Measurements from ENCODE around the gene DUSP10.

The DUSP10 gene

DNA sequence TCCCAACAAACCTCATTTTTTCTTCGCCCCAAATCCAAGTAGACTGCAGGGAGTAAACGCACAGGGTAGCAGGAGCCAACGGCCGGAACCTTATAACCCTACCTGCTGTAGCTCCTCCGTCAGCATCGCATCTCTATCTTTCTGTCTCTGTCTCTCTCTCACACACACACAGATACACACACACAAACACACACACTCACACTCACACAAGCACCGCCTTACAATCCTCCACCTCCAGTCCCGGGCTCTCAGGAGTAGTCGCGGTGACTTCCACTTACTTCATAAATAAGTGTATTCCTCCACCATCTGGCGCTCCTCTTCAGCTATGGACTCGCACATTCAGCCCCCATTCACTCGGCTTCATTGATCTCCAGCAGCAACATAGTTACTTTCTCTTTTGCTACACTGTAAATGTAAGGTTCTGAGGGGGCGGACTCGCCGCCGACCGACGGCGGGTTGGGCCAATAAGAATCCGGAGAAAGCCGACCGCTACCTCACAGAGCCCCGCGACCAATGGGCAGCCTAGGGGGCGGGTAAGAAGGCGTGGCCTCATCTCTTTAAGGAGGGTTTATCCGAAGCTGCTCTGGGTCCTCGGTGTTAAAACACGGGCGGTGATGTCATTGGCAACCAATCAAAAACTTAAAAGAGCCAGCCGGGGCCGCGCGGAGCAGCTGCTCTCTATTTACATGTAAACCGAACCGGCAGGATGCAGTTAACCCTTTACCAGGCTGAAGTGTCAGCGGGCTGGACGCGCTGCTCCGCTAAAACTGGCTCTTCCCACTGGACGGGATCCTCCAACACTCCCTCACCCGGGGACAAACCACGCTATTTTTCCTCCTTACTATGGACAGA is at the start of gene DUSP10:
Gene DUSP10, minus strand, starts transcription at position 387 of the 852 bp plus-strand sequence. CDS start 2,345 bp downstream, outside the sequence.
- DNase-seq, result peak; percentile 97

DNA sequence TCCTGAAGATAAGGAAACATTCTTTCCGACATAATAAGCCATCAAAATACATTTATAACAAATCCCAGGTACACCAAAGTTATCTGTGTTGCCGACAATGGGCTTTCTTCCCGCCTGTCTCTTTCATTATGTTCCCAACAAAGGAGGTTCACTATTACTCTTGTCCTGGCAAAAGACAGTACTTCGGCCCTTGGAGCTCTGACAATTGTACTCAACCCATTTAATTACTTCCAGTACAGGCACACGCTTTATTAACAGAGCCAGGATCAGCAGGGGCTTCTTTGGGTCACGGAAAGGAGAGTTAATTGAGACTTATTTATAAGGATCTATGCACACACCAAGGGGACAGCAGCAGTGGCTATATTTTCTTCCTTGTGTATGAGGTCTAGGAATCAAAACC is 46.6 kb upstream of the DUSP10 start:
- no peak for DNase-seq

DNA sequence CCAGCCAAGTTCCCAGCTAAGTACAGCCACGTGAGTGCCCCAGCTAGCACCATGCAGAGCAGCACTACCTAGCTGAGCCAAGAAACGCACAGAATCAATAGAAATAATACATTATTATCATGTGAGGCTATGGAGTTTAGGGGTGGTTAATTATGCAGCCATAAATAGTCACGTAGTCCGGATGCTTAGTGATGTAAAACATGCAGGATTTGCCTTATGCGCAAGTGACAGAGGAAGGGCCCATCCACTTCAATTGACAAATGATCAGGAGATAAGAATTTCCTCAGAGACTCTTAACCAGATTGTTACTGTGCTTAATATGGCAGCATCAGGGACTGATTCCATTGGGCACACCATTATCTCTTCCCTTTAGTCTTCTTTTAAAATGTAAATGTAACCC is 44.8 kb upstream of the DUSP10 start:
- DNase-seq, result no peak

DNA sequence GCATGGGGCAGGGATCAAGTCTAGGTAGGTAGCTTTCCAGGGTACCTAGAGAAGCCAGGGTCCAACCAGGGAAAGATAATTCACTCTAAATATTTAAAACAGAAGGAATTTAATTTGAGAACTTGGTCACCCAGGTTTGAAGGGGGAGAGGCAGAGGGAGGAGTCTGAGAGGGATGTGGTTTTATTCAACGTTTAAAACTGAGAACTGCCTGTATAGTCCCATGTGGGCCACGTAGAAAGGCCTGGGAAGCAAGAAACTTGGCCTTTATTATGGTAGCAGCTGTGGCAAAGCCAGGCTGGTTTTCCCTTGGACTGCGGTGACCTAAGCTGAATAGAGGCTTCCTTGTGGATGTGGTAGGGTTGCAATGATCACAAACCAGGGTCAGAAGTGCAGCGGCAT is 42.0 kb upstream of the DUSP10 start:
- no peak for DNase-seq

GRCh38 chr1:221783437-221783836 is 41.5 kb upstream of the DUSP10 start:
- DNase-seq, result no peak

- DNase-seq, result no peak
Observed at GRCh38 chr1:221782970-221783369, 41.1 kb upstream of the DUSP10 start.

DNA sequence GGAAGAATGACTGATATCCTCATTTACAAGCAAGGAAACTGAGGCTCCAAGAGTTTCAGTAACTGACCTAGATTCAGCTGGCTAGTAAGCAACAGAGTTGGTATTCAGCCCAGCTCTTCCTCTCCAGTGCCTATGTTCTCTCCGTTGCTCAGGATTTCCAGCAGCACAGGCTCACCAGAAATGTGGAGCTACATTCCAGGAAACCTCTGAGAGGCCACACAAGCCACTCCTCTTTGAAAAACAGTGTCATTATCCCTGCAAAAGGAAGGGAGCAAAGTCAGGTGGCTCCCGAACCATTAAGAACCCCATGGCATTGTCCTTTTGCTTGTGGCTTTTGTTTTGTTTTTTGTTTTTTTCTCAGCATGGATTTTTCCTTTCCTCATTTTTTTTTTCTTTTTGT is 40.6 kb upstream of the DUSP10 start:
- DNase-seq, result no peak

- DNase-seq, result no peak
Observed at GRCh38 chr1:221781102-221781755, 39.3 kb upstream of the DUSP10 start.

- no peak for DNase-seq
Observed at GRCh38 chr1:221780175-221780574, 38.3 kb upstream of the DUSP10 start.

- DNase-seq, result no peak
Observed at GRCh38 chr1:221779771-221780170, 37.9 kb upstream of the DUSP10 start.

- DNase-seq, result no peak
Observed at GRCh38 chr1:221778535-221779142, 36.8 kb upstream of the DUSP10 start.

DNA sequence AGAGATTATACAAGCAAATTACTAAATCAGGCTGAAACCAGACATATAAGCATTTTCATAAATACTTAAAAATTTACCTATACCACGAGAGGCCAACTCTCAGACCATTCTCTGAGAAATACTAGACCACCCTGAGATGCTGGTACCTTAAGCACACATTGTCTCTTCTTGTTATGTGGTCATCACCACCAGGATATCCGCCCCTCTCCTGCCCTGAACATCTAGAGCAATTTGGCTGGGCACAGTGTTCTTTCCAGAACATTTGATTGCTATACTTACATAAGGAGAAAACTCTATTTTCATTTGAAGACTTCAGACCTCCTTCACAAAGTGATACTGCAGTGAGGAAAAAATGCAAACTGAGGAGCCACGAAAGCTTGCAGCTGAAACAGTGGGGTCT is 36.2 kb upstream of the DUSP10 start:
- no peak for DNase-seq

DNA sequence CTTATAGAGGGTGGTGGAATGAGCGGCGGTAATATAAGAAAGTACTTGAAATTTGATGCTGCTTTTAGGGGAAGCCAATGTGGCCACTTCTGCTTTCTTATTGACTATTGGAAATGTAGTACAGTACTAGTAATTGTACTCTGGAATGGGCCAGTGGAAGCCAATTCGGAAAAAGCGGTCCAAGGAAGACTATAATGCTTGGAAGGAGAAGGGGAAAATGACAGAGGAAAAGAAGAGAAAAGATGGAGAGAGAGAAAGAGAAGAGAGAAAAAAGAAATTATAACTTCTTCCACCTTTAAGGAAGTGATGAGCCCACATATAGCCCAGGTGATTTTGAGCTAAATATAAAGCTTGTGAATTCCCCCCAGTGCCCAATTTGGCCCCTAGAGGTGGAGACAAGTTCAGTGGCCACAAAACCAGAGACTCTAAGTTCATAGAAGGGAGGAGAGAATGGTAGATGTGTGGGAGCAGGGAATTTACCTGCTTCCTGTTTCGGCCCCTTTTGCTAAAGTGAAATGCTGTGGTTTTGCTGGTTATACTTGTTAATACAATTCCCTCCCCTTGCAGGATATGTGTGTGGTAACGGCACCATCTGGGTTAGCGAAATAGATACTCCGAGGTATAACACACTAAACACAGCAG is 35.7 kb upstream of the DUSP10 start:
- DNase-seq, result no peak

- no peak for DNase-seq
Observed at GRCh38 chr1:221776495-221777301, 34.8 kb upstream of the DUSP10 start.

GRCh38 chr1:221775206-221775605 is 33.3 kb upstream of the DUSP10 start:
- DNase-seq, result no peak

- DNase-seq, result no peak
Observed at GRCh38 chr1:221774054-221774842, 32.4 kb upstream of the DUSP10 start.

- DNase-seq, result no peak
Observed at GRCh38 chr1:221773383-221773782, 31.5 kb upstream of the DUSP10 start.

DNA sequence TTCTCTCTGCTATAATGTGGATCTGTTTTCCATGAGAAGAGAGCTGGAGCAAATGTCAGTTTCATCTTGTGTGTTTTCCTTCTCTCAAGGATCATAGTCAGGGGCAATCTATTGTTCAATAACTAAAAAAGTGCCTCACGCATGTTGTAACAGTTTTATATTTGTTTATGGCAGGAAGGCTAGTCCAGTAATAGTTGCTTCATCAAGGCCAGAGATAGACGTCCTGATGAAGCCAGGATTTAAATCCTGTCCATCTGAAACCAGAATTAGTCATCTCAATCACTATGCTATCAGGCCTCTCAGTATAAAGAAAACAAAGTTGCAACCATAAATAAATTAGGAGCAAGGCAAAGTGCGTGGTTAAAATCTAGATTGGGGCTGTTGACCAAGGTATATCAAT is 30.2 kb upstream of the DUSP10 start:
- no peak for DNase-seq

DNA sequence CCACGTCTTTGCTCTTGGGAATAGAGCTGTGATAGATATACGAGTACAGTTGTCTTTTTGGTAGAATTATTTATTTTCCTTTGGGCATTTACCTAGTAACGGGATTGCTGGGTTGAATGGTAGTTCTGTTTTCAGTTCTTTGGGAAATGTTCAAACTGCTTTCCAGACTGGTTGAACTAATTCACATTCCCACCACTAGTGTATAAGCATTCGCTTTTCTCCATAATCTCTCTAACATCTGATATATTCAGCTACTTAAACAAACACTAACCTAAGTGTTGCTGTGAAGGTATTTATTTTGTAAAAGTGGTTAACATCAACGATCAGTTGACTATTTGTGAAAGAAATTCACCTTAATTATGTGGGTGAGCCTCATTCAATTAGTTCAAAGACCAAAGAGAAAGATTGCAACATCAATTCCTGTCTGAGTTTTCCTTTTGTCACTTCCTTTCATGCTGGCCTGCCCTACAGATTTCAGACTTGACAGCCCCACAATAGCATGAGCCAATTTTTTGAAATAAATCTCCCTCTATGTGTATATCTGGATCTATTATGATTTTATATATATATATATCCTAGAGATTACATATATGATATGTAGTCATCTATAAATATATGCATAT is 26.7 kb upstream of the DUSP10 start:
- no peak for DNase-seq

DNA sequence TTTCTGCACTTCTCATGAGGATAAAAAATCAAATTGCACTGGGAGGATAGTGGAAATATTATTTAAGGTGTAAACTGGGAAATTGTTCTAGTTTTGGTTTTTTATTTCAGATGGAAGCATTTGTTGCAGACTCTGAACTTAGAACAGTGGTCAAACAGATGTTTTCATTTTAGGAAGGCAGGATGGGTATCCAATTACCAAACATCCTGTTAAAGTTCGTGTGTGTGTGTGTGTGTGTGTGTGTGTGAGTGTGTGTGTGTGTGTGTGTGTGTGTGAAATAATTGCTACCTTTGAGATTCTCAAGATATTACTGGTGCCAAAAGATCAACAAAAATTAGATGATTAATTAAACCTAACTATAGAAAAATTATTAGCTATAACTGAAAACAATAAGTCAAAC is 24.3 kb upstream of the DUSP10 start:
- DNase-seq, result no peak

DNA sequence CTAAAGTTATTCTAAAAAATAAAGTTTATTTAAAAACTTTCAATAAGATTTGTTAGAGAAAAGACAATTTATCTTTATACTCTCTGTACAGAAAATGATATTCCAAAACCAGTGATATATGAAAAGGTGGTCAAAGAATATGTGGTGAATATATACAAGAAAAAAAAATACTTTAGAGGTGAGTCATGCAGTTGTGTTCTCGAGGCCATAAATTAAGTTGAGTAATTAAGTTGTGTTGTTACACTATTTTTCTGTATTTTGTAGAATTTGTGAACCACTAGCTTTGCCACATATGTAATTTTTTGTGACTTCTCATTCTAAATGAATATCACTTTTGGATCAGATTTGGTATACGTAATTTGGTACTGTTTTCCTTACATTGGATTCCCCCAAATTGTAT is 23.6 kb upstream of the DUSP10 start:
- no peak for DNase-seq

Measured in GF-D8 (cell line).